Left ventricle myocardium superior (tissue), 1 donor: ENCODE measurements around the gene CTDSPL. TPM values are rescaled to one million over a fixed set of nuclear protein-coding genes. Genes with fewer than 3 reads are reported as not detected.

Experiments
- ATAC-seq: fragments of 200-7000 bp; cut with Tn5 transposase; one replicate; pipeline ENCODE4 v1.9.1; 2020; ENCODE audit warnings: mild to moderate bottlenecking, moderate library complexity
- DNase-seq: peaks from one replicate; pipeline ENCODE4 v3.0.0-alpha.2; 2020
- intact Hi-C: fragments of 100-400 bp; cut with micrococcal nuclease; formaldehyde crosslinking; loops from one replicate; pipeline ENCODE4 v1.11.0; 2022
- total RNA-seq: library from RNA; stranded (reverse); fragmentation: NEBNext Ultra II Directional; extraction: Animal tissue kit (Norgen Biotek cat#: 25700); gene quantifications from one replicate; pipeline ENCODE4 v1.2.1, GENCODE V29; 2021
- donor health status: DM: no; HTN: yes; CAD: no; lungs with severe emphysema.

CTDSPL gene
- total RNA-seq, 1 donor from 2014 or later: 53.8 TPM

DNA sequence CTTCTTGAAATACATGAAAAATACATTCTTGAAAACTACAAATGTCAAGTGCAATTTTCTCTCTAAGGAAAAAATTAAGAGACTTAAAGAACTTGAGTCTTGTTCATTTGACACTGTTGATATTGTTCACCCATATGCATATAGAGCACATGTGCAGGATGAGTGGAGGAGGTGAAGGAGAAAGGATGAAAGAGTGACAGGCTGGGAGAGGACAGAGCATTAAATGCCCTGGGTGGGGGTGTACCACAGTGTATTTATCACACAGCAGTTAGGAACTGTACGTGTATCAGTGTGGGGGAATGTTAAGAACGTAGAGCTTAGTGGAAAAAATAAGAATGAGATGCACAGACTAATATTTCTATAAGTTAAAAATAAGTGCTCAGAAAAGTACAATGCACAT lies 45.7 kb downstream of the CTDSPL start:
- intact Hi-C loops: no loop called here
- ATAC-seq: no peak
- no peak for DNase-seq

DNA sequence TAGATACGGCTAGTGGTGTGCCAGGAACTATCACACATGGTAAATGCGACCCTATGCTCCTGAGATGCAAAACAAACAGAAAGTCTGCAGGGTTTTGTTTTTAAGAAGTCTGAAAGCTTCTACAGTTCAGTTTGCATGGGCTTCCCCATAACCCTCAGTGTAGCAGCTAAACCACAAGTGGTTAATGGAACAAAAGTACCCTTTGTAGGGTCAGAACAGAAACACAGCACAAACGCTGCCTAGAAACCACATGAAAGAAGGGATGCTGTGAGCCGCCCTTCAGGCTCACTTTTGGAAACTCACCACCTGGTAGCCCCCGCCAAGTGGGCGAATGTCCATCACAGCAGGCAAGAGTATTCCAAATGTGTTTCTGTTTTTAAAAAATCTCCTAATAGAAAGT lies 46.2 kb downstream of the CTDSPL start:
- no peak for DNase-seq
- ATAC-seq: no peak
- intact Hi-C loops: no loop called here

DNA sequence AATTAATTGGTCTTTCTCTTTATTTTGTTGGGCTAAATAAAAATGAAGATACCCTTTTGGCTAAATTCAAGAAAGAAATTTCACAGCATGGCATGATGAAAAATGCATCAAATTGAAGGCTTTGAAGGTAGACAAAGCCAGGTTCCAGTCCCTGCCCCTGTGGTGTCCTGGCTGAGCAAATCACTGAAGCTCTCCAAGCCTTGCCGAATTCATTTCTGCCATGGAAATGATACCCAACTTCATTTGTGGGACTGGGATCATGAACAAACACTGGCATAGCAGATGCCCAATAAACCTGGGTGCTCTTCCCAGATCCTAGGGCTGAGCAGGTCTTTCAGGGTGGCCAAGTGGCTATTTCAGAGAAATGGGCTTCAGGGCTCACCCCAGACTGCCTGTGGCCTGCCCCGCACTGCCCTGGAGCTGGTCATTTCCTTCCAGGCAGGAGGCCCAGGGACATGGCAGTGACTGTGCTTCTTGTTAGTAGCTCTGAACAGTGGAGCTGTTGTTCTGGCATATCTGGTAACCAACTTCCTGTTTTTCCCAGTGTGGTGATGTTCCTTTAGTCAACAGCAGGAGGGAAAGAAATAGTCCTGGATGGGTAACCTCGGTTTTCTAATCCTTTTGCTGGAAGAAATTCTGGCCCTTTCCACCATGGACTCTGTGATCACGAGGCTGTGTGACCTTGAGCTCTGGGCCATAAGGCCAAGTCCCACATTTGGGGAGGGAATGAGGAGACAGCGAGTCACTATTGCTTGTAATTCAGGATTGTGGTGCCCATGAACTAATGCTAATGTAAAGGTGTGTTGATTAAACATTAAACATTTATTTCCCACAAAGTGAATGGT lies 47.6 kb downstream of the CTDSPL start:
- intact Hi-C loops: no loop called here
- peak; percentile 39 for DNase-seq

DNA sequence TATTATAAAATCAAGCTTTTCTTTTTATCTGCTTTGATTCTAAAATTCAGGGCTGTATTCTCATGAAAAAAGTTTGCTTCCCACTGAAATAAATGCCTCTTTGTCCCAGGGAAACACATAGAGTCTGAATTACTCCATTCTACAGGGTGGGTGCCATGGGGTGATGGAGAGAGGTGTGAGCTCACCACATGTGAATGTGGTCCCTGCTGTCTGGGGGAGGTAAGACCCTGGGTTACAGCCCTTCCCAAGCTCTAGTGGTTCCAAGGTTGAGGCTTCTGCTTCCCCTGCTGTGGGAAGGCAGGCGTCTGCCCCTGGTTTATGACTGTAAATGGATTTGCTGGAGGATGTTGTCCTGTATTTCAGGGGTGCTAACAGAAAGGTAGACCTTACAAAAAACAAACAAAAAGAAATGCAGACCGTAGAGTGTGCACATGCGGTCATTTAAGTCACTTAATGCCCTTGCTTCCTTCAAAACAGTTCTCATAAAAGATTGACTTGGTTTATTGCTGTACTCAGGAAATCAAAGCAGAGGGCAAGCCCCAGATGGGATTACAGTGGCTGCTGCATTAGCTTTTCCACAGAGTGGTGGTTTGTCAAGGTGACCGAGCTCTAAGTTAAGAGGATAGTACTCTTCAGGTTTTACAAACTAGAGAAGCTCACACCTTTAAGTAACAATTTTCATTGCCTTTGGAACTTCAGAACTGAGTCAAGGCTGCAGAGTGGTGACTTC lies 49.2 kb downstream of the CTDSPL start:
- DNase-seq (no peak), ATAC-seq (no peak)
- intact Hi-C loops: no loop called here

More for the DNA sequence above, 47.6 kb downstream of the CTDSPL start:
- ATAC-seq: peak; percentile 9

DNA sequence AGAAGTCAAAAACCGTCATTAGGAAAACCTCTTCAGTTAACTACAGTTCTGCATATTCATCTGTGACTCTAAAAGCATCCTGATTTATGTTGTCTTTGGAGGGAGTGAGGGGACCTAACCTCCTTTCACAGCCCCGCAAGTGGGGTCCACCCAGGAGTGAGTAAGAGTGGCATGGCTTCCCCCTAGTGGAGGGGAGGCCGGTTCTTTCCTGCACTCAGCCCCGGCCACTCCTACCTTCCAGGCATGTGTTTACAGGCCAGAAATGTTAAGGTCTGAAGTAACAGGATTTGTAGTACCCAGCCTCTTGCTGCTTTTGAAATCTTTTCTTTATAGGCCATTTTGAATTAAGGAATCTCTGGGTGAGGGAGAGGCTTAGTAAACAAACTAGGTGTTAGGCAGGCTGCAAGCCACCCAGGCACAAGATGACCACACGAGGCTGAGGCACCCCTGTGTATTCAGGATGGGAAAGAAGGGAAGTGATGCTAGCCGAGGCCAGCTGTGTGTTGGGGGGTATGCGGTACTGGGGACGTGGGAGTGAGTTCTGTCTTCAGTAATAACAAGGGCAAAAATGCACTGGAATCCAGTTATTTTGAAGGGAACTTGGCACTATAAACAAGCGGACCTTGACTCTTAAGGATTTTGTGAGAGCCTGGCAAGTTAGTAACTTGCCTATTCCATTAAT lies 50.5 kb downstream of the CTDSPL start:
- DNase-seq (no peak), ATAC-seq (peak; percentile 52)
- intact Hi-C loops: no loop called here

DNA sequence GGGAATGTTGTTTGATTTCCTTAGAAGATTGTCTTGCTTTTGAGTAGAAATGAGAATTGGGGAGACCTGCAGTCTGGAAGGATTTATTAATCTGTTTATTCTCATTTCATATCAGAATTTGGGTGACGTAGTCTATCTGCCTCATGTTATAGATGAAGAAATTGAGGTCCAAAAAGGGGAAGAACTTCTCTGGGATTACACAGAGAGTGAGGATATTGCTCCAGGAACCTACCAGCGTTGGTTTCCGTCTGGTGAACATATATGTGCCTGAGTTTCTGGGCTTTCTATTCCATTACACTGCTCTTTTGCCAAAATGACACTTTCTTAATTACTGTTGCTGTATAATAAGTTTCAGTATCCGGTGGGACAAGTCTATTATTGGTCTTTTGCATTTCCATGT lies 51.8 kb downstream of the CTDSPL start:
- intact Hi-C loops: no loop called here
- ATAC-seq: no peak
- DNase-seq: no peak

DNA sequence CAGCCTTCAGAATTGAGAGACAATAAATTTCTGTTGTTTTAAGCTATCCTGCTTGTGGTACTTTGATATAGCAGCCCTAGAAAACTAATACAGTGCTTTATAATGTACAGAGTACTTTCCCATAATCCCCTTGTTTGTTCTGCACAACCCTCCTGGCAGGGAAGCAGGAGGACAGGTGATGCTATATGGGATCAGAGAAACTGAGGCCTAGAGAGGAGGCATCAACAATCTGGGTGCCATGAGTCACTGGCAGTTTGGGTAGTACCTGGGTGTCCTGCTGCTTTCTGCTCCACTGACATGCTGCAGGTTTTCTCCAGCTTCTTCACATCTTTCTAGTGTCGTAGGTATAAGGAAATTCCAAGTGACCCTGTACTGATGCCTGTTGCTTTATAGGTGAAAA lies 55.0 kb downstream of the CTDSPL start:
- intact Hi-C loops: no loop called here
- DNase-seq: no peak
- ATAC-seq: no peak

DNA sequence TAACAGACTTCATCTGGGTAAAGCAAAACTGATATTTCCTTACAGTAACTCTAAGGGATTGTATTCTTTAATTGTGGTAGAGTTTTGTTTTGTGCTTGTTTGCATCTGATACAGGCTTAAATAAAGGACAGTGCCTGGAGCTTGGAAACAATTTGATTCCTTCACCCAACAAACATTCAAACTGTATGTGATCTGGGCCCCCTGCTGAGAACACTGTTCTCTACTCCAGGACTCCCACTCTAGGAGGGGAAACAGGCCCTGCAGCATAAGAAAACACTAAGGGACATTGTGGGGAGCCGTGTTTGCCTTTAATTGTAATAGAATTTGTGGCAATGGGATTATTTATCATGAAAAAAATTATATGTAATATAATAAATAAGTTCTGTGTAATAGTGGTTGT lies 56.9 kb downstream of the CTDSPL start:
- ATAC-seq (no peak), DNase-seq (no peak)

DNA sequence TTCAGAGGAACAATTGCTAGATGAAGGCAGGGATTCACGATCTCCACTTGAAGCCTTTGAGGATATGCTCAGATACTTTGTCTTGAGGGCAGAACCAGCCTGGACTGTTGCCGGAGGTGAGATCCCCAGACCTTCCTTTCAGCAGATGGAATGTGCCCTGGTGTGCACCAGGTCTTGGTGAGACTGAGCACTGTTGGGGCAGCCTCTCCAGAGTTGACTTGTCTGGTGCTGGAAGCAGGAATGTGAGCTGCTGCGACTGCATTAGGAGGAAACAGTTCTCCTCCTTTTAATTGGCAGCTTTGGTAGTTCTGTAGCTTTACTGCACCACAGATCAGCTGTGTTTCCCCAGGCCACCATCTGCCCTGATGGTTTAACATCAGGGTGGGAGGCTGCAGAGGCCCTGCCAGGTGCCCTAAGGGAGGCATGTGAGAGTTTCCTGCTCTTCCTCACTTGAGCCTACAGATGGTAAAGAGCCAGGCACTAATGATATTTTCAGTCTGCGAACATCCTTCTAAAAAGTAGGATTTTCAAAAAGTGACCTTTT lies 58.5 kb downstream of the CTDSPL start:
- DNase-seq: no peak
- ATAC-seq: no peak
- intact Hi-C loops: no loop called here

More for the DNA sequence above, 56.9 kb downstream of the CTDSPL start:
- intact Hi-C loops: no loop called here

DNA sequence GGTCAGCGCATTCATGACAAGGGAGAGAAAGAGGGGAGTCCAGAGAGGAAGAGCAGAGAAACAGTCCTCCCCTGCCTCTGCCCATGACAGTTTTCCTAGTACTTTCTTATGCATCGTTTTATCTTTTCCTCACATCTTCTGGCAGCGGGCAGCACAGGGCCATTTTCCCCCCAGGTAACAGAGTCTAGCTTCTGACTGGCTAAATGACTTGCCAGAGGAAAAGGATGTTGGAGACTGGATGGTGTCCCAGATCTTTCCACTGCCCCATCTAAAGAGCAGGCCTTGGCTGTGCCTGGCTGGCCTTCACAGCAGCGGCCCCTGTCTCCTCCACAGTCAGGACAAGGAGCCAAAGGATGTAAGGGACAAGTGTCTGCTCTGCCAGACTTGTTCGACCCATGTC lies 59.3 kb downstream of the CTDSPL start:
- intact Hi-C loops: no loop called here
- no peak for DNase-seq
- peak; percentile 55 for ATAC-seq

DNA sequence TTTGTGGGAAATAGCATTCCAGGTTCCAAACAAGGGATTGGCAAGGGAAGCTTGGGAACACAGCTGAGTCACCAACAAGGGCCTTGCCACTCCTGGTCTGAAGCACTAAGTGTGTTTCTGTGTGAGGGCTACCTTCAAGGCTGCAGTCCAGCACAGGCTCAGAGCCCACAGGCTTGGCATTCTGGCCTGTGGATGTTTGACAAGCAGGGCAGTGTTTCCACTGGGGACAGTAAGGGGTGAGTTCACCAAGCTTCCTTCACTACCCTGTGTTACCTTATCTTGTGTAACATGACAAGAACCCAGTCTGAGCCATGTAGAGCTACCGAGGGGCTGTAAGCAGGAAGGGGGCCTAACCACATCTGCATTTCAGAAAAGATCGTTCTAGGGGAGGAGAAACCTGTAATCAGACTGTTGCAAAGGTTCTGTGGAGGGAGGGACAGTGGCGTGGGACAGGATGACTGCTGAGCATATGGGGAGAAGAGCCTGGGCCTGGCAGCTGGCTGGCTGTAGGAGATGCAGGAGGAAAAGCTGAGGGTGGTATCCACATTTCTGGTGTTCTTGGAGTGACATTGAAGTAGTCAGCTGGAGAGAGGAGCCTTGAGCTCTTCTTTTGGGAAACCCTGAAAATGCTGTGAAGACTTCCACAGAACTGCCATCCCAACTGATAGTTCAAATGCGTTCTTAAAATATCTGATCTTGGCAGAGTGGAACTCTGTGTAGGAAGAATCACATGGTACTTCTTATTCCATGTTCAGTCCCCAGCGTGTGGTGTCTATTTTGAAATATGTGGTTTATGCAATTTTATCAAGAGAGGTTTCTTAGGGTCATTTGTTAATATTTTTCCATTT lies 61.3 kb downstream of the CTDSPL start:
- DNase-seq (peak; percentile 63), ATAC-seq (peak; percentile 85)
- intact Hi-C loops: no loop called here

DNA sequence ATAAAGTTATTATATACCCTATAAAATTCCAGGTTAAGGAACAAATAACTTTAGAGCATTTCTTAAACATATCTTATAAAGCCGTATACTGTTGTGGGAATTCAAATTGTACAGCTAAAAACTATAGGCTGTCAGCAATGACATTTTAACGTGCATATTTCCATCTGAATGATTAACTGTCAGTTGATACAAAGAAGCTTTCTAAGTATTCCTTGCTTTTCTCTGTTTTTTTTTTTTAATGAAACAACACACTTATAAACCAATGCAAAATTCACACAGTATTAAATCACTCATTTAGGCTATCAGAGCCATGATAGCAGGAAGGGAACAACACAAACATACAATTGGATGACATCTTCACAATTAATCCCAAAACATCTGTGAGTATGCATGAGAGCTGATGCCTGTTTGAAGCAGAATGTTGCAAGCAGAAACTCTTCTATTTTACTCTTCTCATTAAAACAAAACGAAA lies 61.9 kb downstream of the CTDSPL start:
- no peak for ATAC-seq
- intact Hi-C loops: no loop called here

DNA sequence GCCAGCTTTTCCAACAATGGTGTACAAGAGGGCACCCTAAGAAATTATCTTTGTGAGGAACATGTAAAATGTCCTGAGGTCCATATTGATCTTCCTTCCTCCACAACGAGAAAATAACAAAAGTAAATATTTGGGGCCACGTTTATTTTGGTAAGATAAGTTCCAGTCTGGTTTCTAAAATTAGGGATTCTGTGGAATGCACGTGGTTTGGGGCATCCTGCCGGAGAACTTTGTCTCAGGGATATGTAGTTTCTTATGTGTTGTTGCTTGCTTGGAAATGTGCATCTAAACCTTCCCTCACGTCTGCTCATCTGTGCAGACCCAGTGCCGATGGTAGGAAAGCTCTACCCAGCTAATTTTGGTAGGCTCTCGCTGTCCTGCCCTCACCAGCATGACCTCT lies 62.8 kb downstream of the CTDSPL start:
- ATAC-seq (peak; percentile 3), DNase-seq (no peak)
- intact Hi-C loops: no loop called here

More for the DNA sequence above, 61.9 kb downstream of the CTDSPL start:
- no peak for DNase-seq

DNA sequence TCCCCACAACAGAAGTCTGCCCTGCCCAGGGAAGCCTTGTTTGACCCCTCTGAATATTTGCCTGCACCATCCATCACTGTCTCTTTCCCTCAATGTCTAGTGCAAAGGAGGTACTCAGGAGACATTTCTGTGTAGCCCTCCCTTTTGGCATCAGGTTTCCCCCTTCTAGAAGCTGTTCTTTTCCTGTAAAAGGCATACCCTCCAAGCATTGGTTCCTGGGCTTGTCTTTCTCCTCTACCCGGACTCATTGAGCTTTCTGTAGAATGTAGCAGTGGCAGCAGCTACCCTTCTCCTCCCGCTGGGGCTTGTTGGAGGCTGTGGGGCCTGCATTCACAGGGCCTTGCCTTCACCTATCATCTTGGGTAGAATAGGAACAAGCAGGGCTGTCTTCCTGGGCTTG lies 63.5 kb downstream of the CTDSPL start:
- no peak for ATAC-seq
- intact Hi-C loops: no loop called here
- no peak for DNase-seq

DNA sequence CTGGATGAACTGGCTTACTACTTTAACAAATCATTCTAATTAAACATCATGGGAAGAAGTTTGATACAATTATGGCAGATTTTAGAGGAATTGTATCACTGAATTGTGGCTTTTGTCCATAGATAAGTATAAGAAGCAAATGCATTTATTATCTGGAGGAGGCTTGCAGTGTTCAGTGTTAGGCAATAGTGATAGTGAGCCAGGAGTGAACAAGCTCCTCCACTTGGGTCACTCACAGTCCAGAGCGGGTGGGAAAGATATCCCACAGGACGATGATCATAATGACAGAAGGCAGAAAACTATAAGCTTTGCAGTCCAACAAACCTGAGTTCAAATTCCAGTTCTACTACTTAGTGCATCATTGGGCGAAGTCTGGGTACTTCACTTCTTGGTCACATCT lies 64.9 kb downstream of the CTDSPL start:
- no peak for DNase-seq
- ATAC-seq: no peak
- intact Hi-C loops: no loop called here

DNA sequence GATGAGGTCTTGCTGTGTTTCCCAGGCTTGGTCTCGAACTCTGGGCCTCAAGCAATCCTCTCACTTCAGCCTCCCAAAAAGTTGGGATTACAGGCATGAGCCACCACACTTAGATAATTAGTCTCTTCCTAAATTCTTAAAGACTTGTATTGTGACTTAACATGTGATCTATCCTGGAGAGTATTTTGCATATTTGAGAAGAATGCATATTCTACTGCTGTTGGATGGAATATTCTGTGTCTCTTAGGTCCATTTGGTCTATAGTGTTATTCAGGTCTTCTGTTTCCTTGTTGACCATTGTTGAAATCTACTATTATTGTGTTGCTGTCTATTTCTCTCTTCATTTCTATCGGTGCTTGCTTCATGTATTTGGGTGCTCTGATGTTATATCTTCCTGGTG lies 68.8 kb downstream of the CTDSPL start:
- DNase-seq (no peak), ATAC-seq (no peak)
- intact Hi-C loops: no loop called here

DNA sequence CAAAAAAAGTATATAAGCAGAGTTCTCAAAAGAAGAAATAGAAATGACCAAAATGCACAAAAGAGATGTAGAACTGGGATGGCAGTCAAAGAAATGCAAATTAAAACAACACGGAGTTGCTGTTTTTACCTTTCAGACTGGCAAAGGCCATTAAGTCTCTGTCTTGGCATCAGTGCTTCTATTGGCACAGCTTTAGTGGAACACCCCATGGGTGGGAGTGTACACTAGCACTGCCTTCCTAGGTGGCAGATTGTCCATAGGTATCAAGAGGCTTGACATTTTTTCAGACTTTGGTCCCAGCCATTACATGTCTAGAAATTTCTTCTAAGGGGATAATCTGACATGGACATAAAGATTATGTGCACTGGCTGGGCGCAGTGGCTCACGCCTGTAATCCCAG lies 70.8 kb downstream of the CTDSPL start:
- ATAC-seq: no peak
- intact Hi-C loops: no loop called here

DNA sequence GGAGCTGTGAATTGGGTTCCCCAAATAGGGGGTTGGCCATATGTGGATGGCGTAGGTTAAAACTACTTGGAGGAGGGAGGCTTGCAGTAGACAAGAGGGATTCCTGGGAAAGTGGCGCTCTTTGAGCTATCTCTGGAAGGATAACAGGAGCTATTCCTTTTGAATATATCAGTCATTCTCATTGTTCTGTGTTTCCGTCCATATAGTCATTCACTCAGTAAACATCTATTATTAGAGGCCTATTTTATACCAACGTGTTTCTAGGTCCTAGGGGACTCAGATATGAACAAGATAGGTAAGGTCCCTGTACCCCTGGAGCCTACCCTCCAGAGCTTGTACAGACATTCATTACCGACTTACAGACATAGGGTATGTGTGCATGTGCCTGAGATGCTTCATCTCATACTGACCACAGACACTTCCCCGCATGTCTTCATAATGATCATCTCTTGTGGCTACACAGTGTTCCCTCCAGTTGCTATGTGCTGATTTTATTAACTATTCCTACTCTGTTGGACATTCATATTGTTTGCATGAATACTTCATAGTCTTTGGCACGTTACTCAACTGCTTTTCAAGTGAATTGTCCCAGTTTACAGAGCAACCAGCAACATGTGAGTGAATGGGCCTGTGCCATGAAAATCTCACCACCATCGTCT lies 73.1 kb downstream of the CTDSPL start:
- DNase-seq: no peak
- peak; percentile 34 for ATAC-seq
- intact Hi-C loops: no loop called here

More for the DNA sequence above, 70.8 kb downstream of the CTDSPL start:
- no peak for DNase-seq
